HG02840 (cell line): ENCODE data around the gene RASA3.

Experiments
- ATAC-seq: cut with Tn5 transposase; IDR thresholded peaks from one replicate; pipeline ENCODE4 v1.9.1; 2021; ENCODE audit warnings: mild to moderate bottlenecking, moderate library complexity, moderate number of reproducible peaks; ENCODE audit not compliant: unreplicated experiment, low FRiP score

Gene RASA3

GRCh38 chr13:113965383-113965874, 167.0 kb downstream of the RASA3 start:
- no peak for ATAC-seq

GRCh38 chr13:113964251-113964995, 168.0 kb downstream of the RASA3 start:
- ATAC-seq = no peak

GRCh38 chr13:113963376-113963775, 169.0 kb downstream of the RASA3 start:
- no peak for ATAC-seq

GRCh38 chr13:113962975-113963374, 169.4 kb downstream of the RASA3 start:
- ATAC-seq = no peak

GRCh38 chr13:113962386-113962785, 170.0 kb downstream of the RASA3 start:
- no peak for ATAC-seq

- no peak for ATAC-seq
These were observed 172.0 kb downstream of the RASA3 start for GRCh38 chr13:113960276-113960948.

GRCh38 chr13:113959198-113959597, 173.2 kb downstream of the RASA3 start:
- no peak for ATAC-seq

- ATAC-seq = no peak
These were observed 174.1 kb downstream of the RASA3 start for GRCh38 chr13:113958373-113958772.

GRCh38 chr13:113956571-113956970, 175.9 kb downstream of the RASA3 start:
- ATAC-seq = no peak

- ATAC-seq = no peak
These were observed 176.7 kb downstream of the RASA3 start for GRCh38 chr13:113955691-113956090.

GRCh38 chr13:113955235-113955634, 177.2 kb downstream of the RASA3 start:
- no peak for ATAC-seq

- no peak for ATAC-seq
These were observed 178.2 kb downstream of the RASA3 start for GRCh38 chr13:113954046-113954835.

- ATAC-seq = no peak
These were observed 178.9 kb downstream of the RASA3 start for GRCh38 chr13:113953561-113953960.

- no peak for ATAC-seq
These were observed 179.4 kb downstream of the RASA3 start for GRCh38 chr13:113952983-113953520.

- ATAC-seq = no peak
These were observed 180.1 kb downstream of the RASA3 start for GRCh38 chr13:113952151-113952982.

- ATAC-seq = peak; percentile 66
These were observed 181.0 kb downstream of the RASA3 start for GRCh38 chr13:113951246-113951999.

- peak; percentile 24 for ATAC-seq
These were observed 181.8 kb downstream of the RASA3 start for GRCh38 chr13:113950451-113951245.

- ATAC-seq = no peak
These were observed 182.9 kb downstream of the RASA3 start for GRCh38 chr13:113949546-113949945.
